NCI-H2196 (cell line): Measurements from ENCODE around the gene HNRNPK.
"Not testable (repeated sequence)": the region's sequence is repeated elsewhere in the genome, so short reads cannot be mapped to it uniquely, and the experiment has no call there.

Experiments
- DNase-seq: peaks from one replicate; lab custom pipeline; 2025; ENCODE audit not compliant: unreplicated experiment; lab: John Stamatoyannopoulos, UW

HNRNPK gene

DNA sequence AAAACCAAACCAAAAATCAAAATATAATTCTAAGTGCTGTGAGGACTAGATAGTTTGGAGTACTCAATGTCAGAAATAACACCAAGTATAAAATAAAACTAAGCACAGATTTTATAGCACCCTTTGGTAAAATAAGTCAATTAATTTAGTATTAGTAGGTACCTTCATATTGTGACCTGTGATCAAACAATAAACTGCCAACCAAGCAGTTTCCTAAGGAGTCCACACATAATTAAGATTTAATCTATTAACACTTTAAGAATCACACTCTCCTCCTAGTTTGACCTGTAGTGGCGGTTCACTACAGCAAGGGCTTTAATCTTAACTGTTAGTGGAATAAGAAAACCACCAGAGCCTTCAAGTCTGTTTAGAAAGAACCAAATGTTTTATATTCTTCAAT lies 2.8 kb downstream of the HNRNPK start:
- no peak for DNase-seq

DNA sequence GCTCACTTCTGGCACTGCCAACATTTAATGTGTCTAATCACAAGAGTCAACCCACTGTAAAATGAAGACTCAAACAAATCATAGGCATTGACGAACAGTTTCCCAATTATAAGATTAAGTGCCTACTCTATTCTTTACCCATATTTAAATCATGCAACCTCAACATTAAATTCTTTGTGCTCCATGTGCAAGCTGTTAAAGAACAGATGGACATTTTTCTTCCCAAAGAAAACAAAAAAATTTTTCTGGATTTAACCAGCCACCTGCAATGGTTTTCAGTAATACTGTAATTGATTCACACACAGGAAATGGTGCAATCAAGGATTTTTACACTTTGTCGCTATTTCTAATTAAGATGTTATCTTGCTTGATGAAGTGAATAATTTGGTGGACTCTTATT lies 3.6 kb downstream of the HNRNPK start:
- DNase-seq = no peak

DNA sequence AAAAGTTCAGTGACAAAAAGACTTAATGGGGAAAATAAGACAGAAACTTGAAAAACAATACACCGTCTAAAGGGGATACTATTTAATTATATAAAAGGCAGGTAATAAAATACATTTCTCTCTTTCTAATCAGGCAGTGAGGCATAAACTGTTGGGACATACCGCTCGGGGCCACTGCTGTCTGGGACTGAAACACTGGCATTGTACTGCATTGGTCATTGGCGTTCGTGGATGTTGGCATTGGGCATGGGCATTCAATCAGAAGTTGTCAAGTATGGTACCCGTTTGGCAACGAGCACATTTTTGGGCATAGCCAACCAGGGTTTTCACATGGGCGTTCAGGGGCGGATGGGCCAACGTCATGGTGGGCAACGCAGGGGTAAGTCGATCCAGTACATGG lies 4.7 kb downstream of the HNRNPK start:
- no peak for DNase-seq

DNA sequence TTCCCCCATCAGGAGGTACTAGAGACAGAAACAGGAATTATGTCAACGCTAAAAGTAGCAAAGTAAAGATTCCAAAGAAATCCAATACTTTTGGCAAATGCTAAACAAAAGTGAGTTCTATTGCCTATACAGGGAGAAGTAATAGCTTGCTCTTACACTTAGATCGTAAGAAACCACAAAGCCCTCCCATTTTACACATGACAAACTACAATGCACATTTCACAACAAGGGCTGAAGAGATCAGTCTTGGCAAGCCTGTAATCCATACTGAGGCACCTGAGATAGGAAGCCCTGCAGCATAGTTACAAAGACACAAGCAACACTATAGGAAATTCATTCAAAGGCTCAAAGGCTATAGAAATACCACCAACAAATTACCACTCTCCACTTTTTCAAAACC lies 7.7 kb downstream of the HNRNPK start:
- no peak for DNase-seq

DNA sequence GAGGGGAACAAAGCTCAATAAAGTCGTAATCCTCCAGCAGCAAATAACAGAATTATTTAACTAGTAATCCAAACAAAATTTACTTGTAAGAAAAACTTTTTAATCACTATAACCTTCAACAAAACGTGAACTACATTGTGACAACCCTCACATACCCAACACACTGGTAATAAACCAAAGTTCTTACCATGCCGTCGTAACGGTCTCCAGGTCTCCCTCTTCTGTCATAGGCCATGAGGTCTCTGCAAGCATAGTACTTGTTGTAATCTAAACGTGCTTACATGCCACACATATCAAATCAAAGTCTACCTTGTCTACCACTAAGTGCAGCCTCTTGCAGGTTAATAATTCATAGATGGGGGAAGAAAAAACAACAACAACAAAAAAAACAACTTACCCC lies 8.5 kb downstream of the HNRNPK start:
- DNase-seq = no peak

DNA sequence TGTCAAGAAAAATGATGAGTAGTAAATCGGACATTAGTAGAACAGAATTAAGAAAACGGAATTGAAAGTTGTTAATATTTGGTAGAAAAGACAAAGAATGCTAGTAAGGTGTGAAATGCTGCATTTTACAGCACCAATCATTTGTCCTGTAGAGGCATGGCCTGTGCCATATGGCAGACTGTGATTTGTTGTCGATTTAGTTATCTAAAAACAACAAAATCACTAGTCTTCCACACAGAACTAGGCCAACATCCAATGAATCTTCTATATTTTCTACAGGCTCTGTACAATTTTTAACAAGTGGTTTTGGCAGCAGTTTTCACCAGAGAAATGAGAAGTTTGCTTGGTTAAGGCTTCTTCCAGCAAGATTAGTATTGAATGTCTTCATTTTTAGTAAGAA lies 10.4 kb downstream of the HNRNPK start:
- DNase-seq = no peak

DNA sequence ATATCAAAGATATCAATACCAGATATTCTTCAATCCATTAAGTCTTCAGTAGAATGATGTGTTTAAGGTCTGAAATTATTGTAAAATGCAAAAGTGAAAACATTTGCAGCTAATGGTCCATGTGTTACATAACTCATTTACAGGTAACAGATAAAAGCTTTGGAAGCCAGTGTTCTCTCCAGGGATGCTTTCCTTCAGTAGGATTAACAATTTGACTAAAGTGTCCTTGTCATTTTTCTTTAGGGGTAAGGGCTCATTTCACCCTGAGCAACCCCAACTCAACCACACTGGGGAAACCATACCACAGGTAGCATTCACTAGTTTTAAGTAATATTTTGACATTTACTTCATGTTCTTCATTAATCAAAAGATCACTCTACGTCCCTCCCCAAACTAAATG lies 12.9 kb downstream of the HNRNPK start:
- DNase-seq = no peak

DNA sequence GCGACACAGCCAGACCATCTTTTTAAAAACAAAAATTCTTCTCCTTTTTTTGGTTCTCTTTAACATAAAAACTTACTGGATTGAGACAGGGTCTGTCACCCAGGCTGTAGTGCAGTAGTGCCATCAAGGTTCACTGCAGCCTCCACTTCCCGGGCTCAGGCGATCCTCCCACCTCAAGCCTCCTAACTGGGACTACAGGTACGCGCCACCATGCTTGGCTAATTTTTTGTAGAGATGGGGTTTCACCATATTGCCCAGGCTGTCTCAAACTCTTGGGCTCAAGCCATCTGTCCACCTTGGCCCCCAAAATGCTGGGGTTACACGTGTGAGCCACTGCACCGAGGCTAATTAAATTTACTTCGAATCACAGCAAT lies 13.8 kb downstream of the HNRNPK start:
- DNase-seq = no peak

DNA sequence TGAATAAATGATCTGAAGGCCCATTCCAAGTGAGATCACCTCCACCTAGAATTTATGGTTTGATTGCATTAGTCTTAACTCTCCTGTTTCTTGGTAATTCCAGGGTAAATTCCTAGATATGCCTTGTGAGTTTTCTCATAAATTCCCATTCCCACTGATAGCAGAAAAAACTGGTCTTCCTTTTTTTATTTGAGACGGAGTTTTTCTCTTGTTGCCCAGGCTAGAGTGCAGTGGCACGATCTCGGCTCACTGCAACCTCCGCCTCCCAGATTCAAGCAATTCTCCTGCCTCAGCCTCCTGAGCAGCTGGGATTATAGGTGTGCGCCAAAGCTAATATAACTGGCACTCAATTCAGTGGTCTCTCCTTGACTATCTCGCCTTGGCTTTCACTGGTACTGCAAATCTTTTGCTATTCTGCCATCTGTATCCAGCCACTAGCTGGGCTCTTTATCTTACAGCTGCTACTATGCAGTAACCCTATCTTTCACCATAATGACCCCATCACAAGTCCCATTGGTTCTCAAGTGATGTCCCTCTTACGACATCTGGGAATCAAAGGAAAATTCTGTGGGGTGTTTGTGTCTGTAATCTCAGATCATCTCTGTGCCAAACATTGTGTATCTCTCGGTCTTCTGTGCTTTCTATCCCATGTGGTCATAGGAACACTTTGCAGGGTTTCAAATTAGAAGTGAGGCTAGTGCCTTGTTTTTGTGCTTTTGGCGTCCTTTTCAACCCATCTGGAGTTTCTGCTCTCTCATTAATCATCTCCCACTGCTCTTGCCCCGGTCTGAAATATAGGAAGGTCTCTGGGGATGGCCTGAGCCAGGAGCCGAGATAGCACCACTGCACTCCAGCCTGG lies 14.4 kb downstream of the HNRNPK start:
- DNase-seq = no peak

DNA sequence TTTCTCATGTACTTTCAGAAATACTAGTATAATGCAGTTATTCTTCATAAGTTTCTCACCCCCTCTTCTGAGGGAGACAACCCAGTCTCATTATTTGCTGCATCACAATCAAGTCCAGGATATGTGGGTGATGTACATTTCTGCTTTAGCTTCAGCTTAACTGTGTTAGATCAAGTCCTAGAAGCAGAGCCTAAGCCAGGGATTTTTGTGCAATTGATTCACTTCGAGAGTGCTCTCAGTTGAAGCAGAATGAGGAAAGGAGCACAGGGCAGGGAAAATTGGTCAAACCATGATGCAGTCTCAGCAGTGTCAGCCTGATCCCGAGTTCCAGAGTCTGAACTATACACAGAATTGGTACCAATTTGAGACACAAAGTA lies 15.1 kb downstream of the HNRNPK start:
- DNase-seq = no peak

DNA sequence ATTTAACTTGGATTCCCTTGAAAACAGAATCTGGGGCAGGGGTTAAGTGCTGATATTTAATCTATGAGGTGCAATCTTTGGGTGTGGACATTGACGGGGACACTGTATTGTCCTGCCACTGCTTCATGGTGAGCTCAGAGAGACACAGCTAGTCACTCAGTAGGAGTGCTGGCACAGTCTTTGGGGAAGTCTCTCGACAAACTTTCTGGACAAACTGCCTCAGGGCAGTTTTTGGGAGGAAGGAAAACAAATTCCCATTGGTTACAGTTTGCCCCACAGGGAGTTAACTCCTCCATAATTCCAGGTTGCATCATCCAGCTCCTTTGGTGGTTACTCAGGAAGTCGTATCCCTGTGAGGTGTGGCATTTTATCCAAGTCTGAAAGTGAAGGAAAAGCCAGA lies 17.9 kb downstream of the HNRNPK start:
- DNase-seq = no peak

DNA sequence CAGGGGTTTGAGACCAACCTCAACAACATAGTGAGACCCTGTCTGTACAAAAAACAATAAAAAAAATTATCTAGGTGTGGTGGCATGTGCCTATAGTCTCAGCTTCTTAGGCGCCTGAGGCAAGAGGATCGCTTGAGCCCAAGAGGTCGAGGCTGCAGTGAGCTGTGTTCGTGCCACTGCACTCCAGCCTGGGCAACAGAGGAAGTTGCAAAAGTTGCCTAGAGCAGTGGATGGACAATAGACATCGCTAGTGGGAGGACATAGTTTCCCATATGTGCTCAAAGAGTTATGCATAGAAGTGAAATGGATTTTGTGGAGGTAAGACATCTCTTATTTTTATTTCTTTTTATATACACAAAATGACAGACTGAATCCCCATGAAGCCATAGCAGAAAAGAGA lies 19.0 kb downstream of the HNRNPK start:
- DNase-seq = no peak

DNA sequence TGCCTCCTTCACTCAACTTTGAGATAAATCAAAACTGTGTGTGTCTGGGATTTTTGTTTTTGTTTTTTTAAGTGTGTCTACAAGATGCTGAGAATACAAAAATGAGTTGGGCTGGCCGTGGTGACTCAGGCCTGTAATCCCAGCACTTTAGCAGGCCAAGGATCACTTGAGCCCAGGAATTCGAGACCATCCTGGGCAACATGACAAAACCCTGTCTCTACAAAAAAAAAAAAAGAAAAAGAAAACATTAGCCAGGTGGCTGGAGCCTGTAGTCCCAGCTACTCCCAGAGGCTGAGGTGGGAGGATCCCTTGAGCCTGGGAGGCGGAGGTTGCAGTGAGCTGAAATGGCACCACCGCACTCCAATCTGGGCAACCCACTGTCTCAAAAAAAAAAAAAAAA lies 21.0 kb downstream of the HNRNPK start:
- DNase-seq = peak; percentile 33

DNA sequence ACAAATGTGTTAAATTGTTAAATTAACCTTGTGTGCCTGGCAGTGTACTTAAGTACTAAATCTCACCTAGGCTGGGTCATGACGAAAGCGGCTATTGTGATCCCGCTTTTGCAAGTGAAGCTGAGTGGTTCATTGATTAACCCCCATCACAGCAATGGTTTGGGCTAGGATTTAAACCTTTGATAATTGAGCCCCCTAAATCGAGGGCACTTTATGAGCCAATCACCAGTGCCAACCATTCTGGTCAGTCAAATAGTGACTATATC lies 22.8 kb downstream of the HNRNPK start:
- no peak for DNase-seq

DNA sequence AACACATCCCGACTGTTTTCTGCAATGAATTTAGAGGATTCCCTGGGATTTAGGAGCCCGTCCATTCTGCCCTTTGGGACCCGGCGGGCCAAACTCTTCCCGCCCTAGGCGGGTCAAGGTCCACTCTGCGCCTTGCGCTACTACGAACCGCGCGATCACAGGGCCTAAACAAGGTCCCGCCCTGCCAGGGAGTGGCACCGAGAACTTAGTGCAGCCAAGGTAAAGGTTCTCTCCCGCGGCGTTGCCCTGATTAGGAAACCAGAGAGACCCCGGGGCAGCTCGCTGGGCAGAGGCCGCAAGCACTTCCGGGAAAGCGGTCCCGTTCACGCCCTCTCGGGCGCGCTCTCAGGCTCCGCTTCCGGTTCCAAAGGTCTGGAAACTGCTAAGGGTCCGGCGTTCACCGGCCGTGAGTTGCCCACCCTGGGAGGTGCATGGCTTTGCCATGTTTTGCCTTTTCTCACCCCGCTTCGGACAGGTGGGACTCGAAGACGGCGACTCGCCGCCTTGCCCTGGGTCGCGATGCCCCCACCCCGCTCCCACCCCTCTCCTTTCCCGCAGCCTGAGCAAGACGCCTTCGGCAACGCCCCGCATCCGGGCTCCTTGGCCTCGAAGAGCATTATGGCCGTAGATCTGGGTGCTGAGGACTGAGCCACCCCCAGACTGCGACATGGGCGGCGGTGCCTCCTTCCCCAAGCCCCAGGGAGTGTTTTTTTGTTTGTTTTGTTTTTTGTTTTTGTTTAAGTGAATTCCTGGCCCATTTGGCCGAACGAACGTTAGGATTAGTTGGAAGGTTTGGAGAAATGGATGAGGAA lies 23.4 kb downstream of the HNRNPK start:
- DNase-seq = peak; percentile 69

DNA sequence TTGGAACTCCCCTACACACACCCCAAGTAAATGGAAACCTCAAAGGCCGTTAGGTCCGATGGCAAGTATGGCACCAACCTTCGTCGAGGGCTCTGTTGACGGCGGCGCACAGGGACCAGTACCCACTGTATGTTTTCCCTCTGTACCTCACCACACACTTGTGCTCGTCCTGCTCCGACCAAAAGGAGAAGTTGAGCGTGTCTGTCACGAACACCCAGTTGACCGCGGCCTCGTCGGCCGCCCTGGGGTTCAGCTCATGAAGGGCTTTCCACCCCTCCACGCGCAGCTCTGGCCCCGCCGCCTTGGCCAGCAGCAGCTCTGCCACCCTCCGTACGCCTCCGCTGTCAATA lies 24.0 kb downstream of the HNRNPK start:
- DNase-seq = no peak

DNA sequence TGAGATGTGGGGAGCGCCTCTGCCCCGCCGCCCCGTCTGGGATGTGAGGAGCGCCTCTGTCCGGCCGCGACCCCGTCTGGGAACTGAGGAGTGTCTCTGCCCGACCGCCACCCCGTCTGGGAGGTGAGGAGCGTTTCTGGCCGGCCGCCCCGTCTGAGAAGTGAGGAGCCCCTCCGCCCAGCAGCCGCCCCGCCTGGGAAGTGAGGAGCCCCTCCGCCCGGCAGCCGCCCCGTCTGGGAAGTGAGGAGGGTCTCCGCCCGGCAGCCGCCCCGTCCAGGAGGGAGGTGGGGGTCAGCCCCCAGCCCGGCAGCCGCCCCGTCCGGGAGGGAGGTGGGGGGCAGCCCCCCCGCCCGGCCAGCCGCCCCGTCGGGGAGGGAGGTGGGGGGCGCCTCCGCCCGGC lies 31.9 kb downstream of the HNRNPK start:
- not testable (repeated sequence) for DNase-seq

DNA sequence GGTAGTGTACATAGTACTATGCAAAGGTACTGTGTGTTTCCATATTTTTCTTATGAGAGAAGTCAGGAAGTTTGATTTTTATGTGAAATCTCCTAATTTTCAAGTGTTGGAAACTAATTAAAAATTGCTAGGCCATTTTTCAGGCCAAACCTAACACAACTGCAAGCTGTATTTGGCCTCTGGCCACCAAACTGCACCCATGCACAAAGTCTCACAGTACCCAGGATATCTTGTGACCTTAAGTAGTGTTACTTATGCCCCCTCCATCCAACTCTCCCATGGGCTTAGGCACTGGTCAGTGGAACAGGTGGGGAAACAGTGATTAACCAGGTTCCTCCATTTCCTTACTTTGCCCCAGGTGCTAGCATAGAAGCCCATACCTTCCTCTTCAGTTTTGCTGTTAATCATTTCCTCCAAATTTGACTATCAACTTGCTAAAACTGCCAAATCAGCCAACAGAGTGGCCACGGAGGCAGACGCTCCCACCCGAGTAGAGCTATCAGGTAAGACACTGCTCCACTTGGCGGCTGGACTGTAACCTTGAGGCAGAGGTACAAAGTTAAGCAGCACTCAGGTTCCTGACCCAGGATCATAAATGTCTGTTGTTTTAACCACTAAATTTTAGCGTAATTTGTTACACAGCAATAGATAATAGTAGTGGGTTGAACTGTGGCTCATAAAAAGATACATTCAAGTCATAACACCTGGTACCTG lies 39.3 kb downstream of the HNRNPK start:
- no peak for DNase-seq

DNA sequence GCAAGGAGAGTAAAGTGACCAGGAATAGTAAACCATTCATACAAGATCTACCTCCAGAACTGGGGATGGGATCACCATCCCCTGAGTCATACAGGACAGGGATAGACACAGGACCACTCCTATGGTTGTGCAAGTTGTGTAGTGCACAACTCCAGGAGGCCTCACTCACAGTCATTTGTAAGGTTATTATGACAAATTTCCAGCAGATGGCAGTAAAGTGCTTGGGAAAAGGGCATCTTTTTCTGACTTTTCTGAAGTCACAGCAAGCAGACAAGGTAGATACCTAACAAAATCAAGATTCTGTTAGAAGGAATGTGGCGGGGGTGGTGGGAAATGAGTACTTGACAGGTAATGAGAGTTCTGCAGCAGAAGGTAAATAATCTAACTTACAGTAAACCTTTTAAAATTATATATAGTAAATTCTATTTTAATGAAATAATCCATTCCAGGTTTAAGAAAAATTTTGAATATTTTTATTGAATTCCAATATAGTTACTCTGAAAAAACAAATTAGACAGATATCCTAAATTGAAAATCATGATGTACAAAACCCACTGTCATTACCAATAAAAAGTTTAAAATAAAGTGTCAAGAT lies 42.1 kb downstream of the HNRNPK start:
- DNase-seq = peak; percentile 70

DNA sequence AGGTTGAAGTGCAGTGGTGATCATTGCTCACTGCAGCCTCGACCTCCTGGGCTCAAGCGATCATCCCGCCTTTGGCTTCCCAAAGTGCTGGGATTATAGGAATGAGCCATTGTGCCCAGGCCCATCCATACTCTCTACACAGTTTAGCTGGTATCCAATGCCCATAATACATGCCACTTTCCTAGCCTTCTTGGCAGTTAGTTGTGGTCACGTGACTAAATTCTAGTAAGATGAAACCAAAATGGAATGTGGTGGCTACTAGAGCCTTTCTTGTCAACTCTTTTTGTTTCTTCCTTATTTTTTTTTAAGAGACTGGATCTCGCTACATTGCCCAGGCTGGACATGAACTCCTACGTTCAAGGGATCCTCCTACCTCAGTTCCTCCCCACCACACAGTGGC lies 43.5 kb downstream of the HNRNPK start:
- no peak for DNase-seq

DNA sequence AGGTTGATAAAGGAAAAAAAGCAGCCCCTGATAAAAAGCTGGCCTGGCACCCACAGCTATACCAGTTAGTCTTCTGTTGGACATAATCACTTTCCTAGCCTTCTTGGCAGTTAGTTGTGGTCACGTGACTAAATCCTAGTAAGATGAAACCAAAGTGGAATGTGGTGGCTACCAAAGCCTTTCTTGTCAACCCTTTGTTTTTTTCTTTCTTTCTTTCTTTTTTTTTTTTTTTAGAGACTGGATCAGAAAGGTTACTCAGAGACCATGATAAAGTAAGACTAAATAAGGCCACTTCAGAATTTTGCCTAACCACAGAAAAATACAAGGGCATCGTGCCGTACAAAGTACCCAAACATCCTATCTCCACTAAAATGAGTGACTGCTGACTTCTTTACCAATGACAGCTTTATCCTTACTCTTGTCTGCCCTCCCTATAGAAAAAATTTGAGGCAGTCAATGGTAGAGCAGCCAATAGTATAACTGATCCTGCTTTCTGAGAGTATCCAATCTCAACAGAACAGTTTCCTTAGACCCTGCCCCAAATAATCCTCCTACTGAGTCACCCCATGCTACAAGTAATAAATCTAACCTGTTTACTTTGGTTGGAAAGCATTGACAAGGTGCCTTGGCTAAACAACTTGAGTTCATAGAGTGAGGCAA lies 44.6 kb downstream of the HNRNPK start:
- peak; percentile 62 for DNase-seq
